Transverse colon (tissue), 4 donors: ENCODE results near the gene TMUB1.

Experiments
- CTCF ChIP-seq, 5 experiments: fragments of 200-600 bp in 3 of 5; fragments of 450-650 bp in 2 of 5; sonication (generic) in 3 of 5; IDR thresholded peaks; 1 replicate in 2 of 5; 2 replicates in 3 of 5; pipeline ENCODE4 v1.5.1; 2016 to 2017; ENCODE audit warnings: antibody characterized with exemption in 5 of 5, inconsistent platforms in 3 of 5, mild to moderate bottlenecking in 2 of 5, moderate library complexity in 1 of 5
- POLR2A ChIP-seq: fragments of 450-650 bp; IDR thresholded peaks from one replicate; pipeline ENCODE4 v1.6.1; 2016; ENCODE audit warnings: antibody characterized with exemption, mild to moderate bottlenecking, moderate library complexity
- POLR2AphosphoS5 ChIP-seq, 3 donors: sonication (generic); formaldehyde crosslinking; IDR thresholded peaks; one replicate each; pipeline ENCODE4 v1.6.1; 2016; ENCODE audit warnings: antibody characterized with exemption in 3 of 3

- TF ChIP-seq CTCF (IDR thresholded peaks at IDR 0.05) (no peak), POLR2A (no peak), POLR2AphosphoS5 (IDR thresholded peaks at IDR 0.05) (no peak)
These were observed 35.1 kb upstream of the TMUB1 start for GRCh38 chr7:151118108-151119054.
